RWPE2 (cell line): ENCODE data around the gene PLA2G4F.

Experiments
- ATAC-seq: fragments of 200-7000 bp; cut with Tn5 transposase; 3 replicates; pipeline ENCODE4 v1.9.1; 2021; ENCODE audit warnings: low read depth
- DNase-seq: peaks from one replicate; pipeline ENCODE4 v3.0.0-alpha.2; 2020; ENCODE audit warnings: low spot score
- H3K27ac ChIP-seq: fragments of 450-650 bp; 2 replicates; pipeline ENCODE4 v1.5.1; 2017; ENCODE audit warnings: mild to moderate bottlenecking; ENCODE audit not compliant: poor library complexity, severe bottlenecking
- H3K27me3 ChIP-seq: fragments of 250-450 bp; sonication (Bioruptor Pico); 2 replicates; pipeline ENCODE4 v1.5.1; 2021; ENCODE audit warnings: mild to moderate bottlenecking, moderate library complexity; ENCODE audit not compliant: insufficient read depth, poor library complexity, severe bottlenecking
- H3K36me3 ChIP-seq: fragments of 250-450 bp; sonication (Bioruptor Pico); 2 replicates; pipeline ENCODE4 v1.5.1; 2020; ENCODE audit warnings: low read depth, mild to moderate bottlenecking, moderate library complexity
- H3K4me1 ChIP-seq: fragments of 250-450 bp; sonication (Bioruptor Pico); 2 replicates; pipeline ENCODE4 v1.5.1; 2021; ENCODE audit warnings: mild to moderate bottlenecking, moderate library complexity; ENCODE audit not compliant: insufficient read depth, poor library complexity, severe bottlenecking
- H3K4me3 ChIP-seq: fragments of 250-450 bp; sonication (Bioruptor Pico); 2 replicates; pipeline ENCODE4 v1.5.1; 2021; ENCODE audit warnings: mild to moderate bottlenecking, moderate library complexity; ENCODE audit not compliant: severe bottlenecking
- H3K9me3 ChIP-seq: fragments of 250-450 bp; sonication (Bioruptor Pico); 2 replicates; pipeline ENCODE4 v1.5.1; 2021; ENCODE audit warnings: mild to moderate bottlenecking, moderate library complexity; ENCODE audit not compliant: severe bottlenecking
- TF ChIP-seq, protein P1 (sequence below): fragments of 450-650 bp; IDR thresholded peaks from one replicate; pipeline ENCODE4 v1.5.1; 2017; ENCODE audit warnings: mild to moderate bottlenecking, moderate library complexity; ENCODE audit not compliant: poor library complexity, severe bottlenecking

PLA2G4F gene

DNA sequence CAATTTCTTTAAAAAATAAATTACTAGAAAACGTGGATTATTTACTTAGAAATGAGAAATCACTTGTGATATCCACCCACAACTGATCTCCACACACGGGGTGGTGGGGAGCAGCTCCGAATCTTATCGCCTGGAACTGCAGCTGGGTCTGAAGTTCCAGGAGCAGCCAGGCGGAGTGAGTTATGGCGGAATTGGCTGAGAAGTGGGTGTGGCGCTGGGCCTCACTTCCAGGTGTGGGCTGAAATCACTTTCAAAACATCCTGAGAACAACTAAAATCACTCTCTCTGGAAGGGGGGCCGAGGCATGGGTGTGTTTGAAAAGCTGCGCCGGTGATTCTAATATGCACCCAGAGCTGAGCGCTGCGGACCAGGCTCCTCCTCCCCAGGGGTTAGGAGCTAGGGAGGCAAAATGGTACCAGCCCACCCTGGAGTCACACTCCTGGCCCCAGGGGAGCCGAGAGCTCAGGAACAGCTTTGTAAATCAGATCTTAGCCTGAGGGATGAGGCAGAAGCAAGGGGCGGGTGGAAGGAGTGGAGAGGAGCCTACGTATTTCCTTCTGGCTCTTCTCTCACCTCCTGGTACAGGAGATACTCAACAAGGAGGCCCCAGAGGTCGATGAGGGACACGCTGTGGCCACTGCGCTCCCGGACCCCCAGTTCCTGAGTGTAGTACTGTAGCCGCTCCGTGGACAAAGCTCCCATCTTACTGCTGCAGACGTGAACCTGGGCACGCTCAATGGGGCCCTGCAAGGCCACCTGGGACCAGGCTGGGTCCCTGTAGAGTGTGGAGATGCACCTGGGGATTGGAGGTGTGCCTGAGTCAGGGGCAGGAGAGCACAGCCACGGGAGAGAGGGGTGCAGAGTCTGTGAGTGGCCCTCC, 9.6 kb downstream of the PLA2G4F start:
- ATAC-seq (no peak), DNase-seq (peak; percentile 62)
- Histone ChIP-seq H3K4me1 (no peaks in the 10 kb centered on the region), H3K27me3 (no peaks in the 10 kb centered on the region), H3K36me3 (no peaks in the 10 kb centered on the region), H3K9me3 (no peaks in the 10 kb centered on the region), H3K4me3 (no peak overlapping the region), H3K27ac (no peak overlapping the region)
- TF ChIP-seq, protein P1, sequence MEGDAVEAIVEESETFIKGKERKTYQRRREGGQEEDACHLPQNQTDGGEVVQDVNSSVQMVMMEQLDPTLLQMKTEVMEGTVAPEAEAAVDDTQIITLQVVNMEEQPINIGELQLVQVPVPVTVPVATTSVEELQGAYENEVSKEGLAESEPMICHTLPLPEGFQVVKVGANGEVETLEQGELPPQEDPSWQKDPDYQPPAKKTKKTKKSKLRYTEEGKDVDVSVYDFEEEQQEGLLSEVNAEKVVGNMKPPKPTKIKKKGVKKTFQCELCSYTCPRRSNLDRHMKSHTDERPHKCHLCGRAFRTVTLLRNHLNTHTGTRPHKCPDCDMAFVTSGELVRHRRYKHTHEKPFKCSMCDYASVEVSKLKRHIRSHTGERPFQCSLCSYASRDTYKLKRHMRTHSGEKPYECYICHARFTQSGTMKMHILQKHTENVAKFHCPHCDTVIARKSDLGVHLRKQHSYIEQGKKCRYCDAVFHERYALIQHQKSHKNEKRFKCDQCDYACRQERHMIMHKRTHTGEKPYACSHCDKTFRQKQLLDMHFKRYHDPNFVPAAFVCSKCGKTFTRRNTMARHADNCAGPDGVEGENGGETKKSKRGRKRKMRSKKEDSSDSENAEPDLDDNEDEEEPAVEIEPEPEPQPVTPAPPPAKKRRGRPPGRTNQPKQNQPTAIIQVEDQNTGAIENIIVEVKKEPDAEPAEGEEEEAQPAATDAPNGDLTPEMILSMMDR: no peak

- no peaks in the 10 kb centered on the region for H3K4me1 ChIP-seq
- ATAC-seq: no peak
- TF ChIP-seq, protein P1: no peak
- H3K4me3 ChIP-seq: no peak overlapping the region
- H3K36me3 ChIP-seq: no peaks in the 10 kb centered on the region
- DNase-seq: peak; percentile 69
- H3K9me3 ChIP-seq: no peaks in the 10 kb centered on the region
- no peak overlapping the region for H3K27ac ChIP-seq
- no peaks in the 10 kb centered on the region for H3K27me3 ChIP-seq
Measured at GRCh38 chr15:42145546-42146455, 10.6 kb downstream of the PLA2G4F start.

- no peaks in the 10 kb centered on the region for H3K9me3 ChIP-seq
Measured at GRCh38 chr15:42144841-42145375, 11.5 kb downstream of the PLA2G4F start.

DNA sequence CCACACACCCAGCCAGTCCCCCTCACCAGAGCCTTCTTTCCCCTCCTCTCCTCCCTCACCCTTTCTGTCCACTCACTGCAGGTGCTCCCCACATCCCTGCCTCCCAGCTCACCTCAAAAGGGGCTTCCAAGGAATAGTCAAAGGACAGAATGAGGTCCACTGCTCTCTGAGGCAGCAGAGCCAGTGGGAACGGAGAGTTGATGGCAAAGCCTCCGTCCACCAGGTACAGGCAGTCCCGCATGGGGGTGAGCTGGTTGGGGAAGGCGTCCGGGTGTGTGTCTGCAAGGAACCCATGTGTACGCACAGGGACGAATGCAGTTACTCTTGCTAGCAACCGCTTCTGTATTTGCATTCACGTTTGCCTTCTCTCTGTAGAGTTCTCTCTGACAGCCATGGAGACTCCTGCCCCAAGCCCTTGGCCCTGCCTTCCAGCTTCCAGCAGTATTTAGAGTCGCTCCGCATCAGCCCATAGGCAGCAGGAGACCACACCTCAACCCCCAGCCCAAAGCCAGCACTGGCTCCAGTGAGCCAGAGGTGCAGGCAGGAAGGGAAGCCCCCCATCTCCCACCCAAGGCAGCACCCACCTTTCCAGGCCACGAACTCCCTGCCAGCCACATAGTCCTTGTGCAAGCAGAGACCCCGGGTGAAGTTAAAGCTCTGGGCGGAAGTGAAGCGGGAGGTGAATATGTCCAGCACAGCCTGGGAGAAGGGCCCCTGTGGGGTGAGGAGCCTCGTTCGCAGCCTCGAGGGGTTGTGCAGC, 12.4 kb downstream of the PLA2G4F start:
- peak; percentile 62 for DNase-seq

More at GRCh38 chr15:42144841-42145375, 11.5 kb downstream of the PLA2G4F start:
- ATAC-seq (no peak), DNase-seq (peak; percentile 54)
- Histone ChIP-seq H3K4me3 (no peak overlapping the region), H3K36me3 (no peaks in the 10 kb centered on the region), H3K27ac (no peak overlapping the region), H3K27me3 (no peaks in the 10 kb centered on the region), H3K4me1 (no peaks in the 10 kb centered on the region)
- TF ChIP-seq, protein P1: no peak

More for the DNA sequence above, 12.4 kb downstream of the PLA2G4F start:
- Histone ChIP-seq H3K9me3 (no peaks in the 10 kb centered on the region), H3K27me3 (no peaks in the 10 kb centered on the region), H3K36me3 (no peaks in the 10 kb centered on the region), H3K4me1 (no peaks in the 10 kb centered on the region), H3K27ac (no peak overlapping the region), H3K4me3 (no peak overlapping the region)
- ATAC-seq: no peak
- TF ChIP-seq, protein P1: no peak
